Mesothelial cell of epicardium (in vitro differentiated cells): ENCODE measurements around the gene MYH11. TPM values are rescaled to one million over a fixed set of nuclear protein-coding genes. Genes with fewer than 3 reads are reported as not detected.
"Not testable (repeated sequence)": the region's sequence is repeated elsewhere in the genome, so short reads cannot be mapped to it uniquely, and the experiment has no call there.

ENCODE experiments used
- DNase-seq, 2 experiments: peaks; one replicate each; pipeline ENCODE4 v3.0.0; 2021; ENCODE audit warnings: low spot score in 2 of 2; ENCODE audit not compliant: unreplicated experiment in 2 of 2
- H3K27ac Mint-ChIP-seq: 2 replicates; pipeline ENCODE4 v1.8.0; 2021; ENCODE audit warnings: mixed read lengths
- H3K27me3 Mint-ChIP-seq: 2 replicates; pipeline ENCODE4 v1.8.0; 2021; ENCODE audit warnings: low read depth, mixed read lengths
- H3K36me3 Mint-ChIP-seq: 2 replicates; pipeline ENCODE4 v1.8.0; 2021; ENCODE audit warnings: mixed read lengths
- H3K4me1 Mint-ChIP-seq: 2 replicates; pipeline ENCODE4 v1.8.0; 2021; ENCODE audit warnings: mixed read lengths
- H3K4me3 Mint-ChIP-seq: 2 replicates; pipeline ENCODE4 v1.8.0; 2021; ENCODE audit warnings: mild to moderate bottlenecking, moderate library complexity, mixed read lengths
- H3K9me3 Mint-ChIP-seq: 2 replicates; pipeline ENCODE4 v1.8.0; 2021; ENCODE audit warnings: mixed read lengths
- CTCF ChIP-seq: fragments of 200-600 bp; sonication (generic); IDR thresholded peaks from one replicate; pipeline ENCODE4 v1.5.0; 2021; ENCODE audit warnings: antibody characterized with exemption; ENCODE audit not compliant: unreplicated experiment
- total RNA-seq: library from RNA; stranded (reverse); gene quantifications from 3 replicates; pipeline ENCODE4 v1.2.1, GENCODE V29; 2021

Gene MYH11
- total RNA-seq, 1 donor from 2014 or later, result 0.58 TPM

GRCh38 chr16:15855704-15856003 lies 1.2 kb downstream of the MYH11 start:
- no peak for DNase-seq
- Mint-ChIP-seq H3K36me3 (no peaks in the 10 kb centered on the region), H3K9me3 (no peaks in the 10 kb centered on the region), H3K27ac (no peak overlapping the region), H3K27me3 (peaks cover 62% of the 10 kb centered on the region), H3K4me1 (peaks cover 9% of the 10 kb centered on the region), H3K4me3 (no peak overlapping the region)
- TF ChIP-seq CTCF, result no peak

GRCh38 chr16:15854906-15855703 lies 1.7 kb downstream of the MYH11 start:
- Mint-ChIP-seq H3K4me1 (peaks cover 9% of the 10 kb centered on the region), H3K36me3 (no peaks in the 10 kb centered on the region), H3K4me3 (no peak overlapping the region), H3K9me3 (no peaks in the 10 kb centered on the region), H3K27ac (no peak overlapping the region), H3K27me3 (peaks cover 62% of the 10 kb centered on the region)
- DNase-seq, result no peak
- TF ChIP-seq CTCF, result no peak

GRCh38 chr16:15854061-15854460 lies 2.8 kb downstream of the MYH11 start:
- no peak overlapping the region for H3K4me3 Mint-ChIP-seq
- H3K4me1 Mint-ChIP-seq, result peaks cover 9% of the 10 kb centered on the region
- H3K36me3 Mint-ChIP-seq, result no peaks in the 10 kb centered on the region
- no peak for TF ChIP-seq CTCF
- peaks cover 64% of the 10 kb centered on the region for H3K27me3 Mint-ChIP-seq
- no peak for DNase-seq
- H3K27ac Mint-ChIP-seq, result no peak overlapping the region
- H3K9me3 Mint-ChIP-seq, result no peaks in the 10 kb centered on the region

GRCh38 chr16:15853021-15853420 lies 3.8 kb downstream of the MYH11 start:
- Mint-ChIP-seq H3K4me3 (no peak overlapping the region), H3K27ac (no peak overlapping the region), H3K4me1 (peaks cover 9% of the 10 kb centered on the region), H3K9me3 (no peaks in the 10 kb centered on the region), H3K36me3 (no peaks in the 10 kb centered on the region), H3K27me3 (peaks cover 68% of the 10 kb centered on the region)
- TF ChIP-seq CTCF, result no peak
- no peak for DNase-seq

- H3K36me3 Mint-ChIP-seq, DNase-seq, H3K4me1 Mint-ChIP-seq, H3K27ac Mint-ChIP-seq, H3K9me3 Mint-ChIP-seq, H3K4me3 Mint-ChIP-seq: not testable (repeated sequence)
- H3K27me3 Mint-ChIP-seq, result peaks cover 48% of the 10 kb centered on the region
These were observed 6.3 kb downstream of the MYH11 start for GRCh38 chr16:15850555-15850954.

GRCh38 chr16:15849209-15849981 lies 7.4 kb downstream of the MYH11 start:
- Mint-ChIP-seq H3K36me3 (no peaks in the 10 kb centered on the region), H3K27me3 (peaks cover 42% of the 10 kb centered on the region), H3K27ac (no peak overlapping the region)

More at GRCh38 chr16:15849209-15849981, 7.4 kb downstream of the MYH11 start:
- TF ChIP-seq CTCF, result no peak
- H3K9me3 Mint-ChIP-seq, result no peaks in the 10 kb centered on the region
- no peak overlapping the region for H3K4me3 Mint-ChIP-seq
- no peak for DNase-seq
- H3K4me1 Mint-ChIP-seq, result peaks cover 5% of the 10 kb centered on the region
